Uterus (tissue), 4 donors: Measurements from ENCODE around the gene NTRK1. TPM values are rescaled to one million over a fixed set of nuclear protein-coding genes. Genes with fewer than 3 reads are reported as not detected.

Experiments used
- DNase-seq, 2 donors: peaks; one replicate each; pipeline ENCODE4 v3.0.0-alpha.2; 2019 to 2020
- H3K27ac ChIP-seq, 2 donors: fragments of 200-600 bp; sonication (generic); 1 replicate in 1 of 2; 2 replicates in 1 of 2; pipeline ENCODE4 v1.5.1; 2016 to 2018
- H3K27me3 ChIP-seq, 2 donors: fragments of 200-600 bp; sonication (generic); one replicate each; pipeline ENCODE4 v1.5.1; 2018 to 2019; ENCODE audit warnings: control low read depth in 1 of 2
- H3K36me3 ChIP-seq, 2 donors: fragments of 200-600 bp; sonication (generic); one replicate each; pipeline ENCODE4 v1.5.1; 2019; ENCODE audit warnings: control low read depth in 1 of 2
- H3K4me1 ChIP-seq, 2 donors: fragments of 200-600 bp; sonication (generic); one replicate each; pipeline ENCODE4 v1.5.1; 2018 to 2019; ENCODE audit warnings: control low read depth in 1 of 2
- H3K4me3 ChIP-seq, 2 donors: fragments of 200-600 bp; sonication (generic); 1 replicate in 1 of 2; 2 replicates in 1 of 2; pipeline ENCODE4 v1.5.1; 2018 to 2019; ENCODE audit warnings: mild to moderate bottlenecking in 1 of 2
- H3K9me3 ChIP-seq, 2 donors: fragments of 200-600 bp; sonication (generic); one replicate each; pipeline ENCODE4 v1.5.1; 2019; ENCODE audit warnings: control low read depth in 1 of 2
- POLR2A ChIP-seq, 2 donors: fragments of 450-650 bp; IDR thresholded peaks; one replicate each; pipeline ENCODE4 v1.6.1; 2016; ENCODE audit warnings: antibody characterized with exemption in 2 of 2, mild to moderate bottlenecking in 1 of 2, moderate library complexity in 1 of 2
- intact Hi-C: fragments of 100-400 bp; cut with DNase I; formaldehyde crosslinking; loops from one replicate; pipeline ENCODE4 v1.15.1; 2023; ENCODE audit warnings: low total_unique reads
- total RNA-seq, 4 donors: library from RNA; depleted of rRNA in 3 of 4; stranded (reverse); fragments of >200 nt in 3 of 4; gene quantifications; one replicate each; pipeline versions ENCODE4 v1.1.0 to v1.2.4, GENCODE V29; 2014 to 2023
- TF ChIP-seq, protein P1 (sequence below), 4 experiments: fragments of 200-600 bp in 2 of 4; fragments of 450-650 bp in 2 of 4; sonication (generic) in 2 of 4; IDR thresholded peaks; one replicate each; pipeline ENCODE4 v1.5.1; 2016 to 2019; ENCODE audit warnings: antibody characterized with exemption in 4 of 4, mild to moderate bottlenecking in 2 of 4, moderate library complexity in 1 of 4
- donor health status: DM: yes; HTN: yes; CAD: no.

Gene NTRK1
- total RNA-seq, 4 donors from 2014 or later = 0.35 to 19.2 (median 3.6) TPM

DNA sequence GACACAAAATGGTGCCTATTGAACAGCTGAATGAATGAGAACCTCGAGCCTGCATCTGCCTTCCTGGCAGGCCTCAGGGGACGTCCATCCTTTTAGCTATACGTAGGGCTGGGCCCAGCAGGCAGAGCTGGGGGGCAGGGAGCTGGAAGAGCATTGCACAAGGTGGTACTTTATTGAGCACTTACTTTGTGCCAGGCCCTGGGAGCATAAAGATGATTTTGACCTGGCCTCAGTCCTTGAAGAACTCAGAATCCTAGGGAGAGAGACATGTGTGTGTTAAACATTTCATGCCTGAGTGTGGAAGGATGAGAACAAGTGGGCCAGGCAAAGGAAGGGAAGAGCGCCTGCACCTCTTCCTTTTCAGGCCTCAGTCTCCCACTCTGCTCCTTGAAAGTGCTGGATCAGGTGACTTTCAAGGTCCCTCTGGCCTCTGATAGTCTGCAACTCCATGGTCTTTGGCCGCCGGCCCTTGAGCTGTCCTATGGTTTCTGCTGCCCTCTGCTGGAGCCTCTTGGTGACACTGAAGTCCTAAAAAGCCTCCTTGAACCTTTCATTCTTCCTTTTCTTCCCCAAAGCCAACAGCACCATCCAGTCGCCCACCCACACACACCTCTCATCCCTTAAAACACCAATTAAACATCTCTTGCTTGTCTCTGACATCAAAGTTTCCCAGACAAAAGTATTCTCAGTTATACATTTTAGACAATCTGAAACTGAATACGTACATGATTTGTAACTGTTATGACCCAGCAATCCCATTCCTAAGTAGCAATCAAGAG is 29.3 kb downstream of the NTRK1 start:
- H3K27ac ChIP-seq = no peak overlapping the region
- H3K9me3 ChIP-seq = no peaks in the 10 kb centered on the region
- peaks cover 0 to 4% of the 10 kb centered on the region in 2 donors for H3K27me3 ChIP-seq
- no peaks in the 10 kb centered on the region for H3K36me3 ChIP-seq
- peak; percentile 81 for DNase-seq
- peaks cover 0 to 6% of the 10 kb centered on the region in 2 donors for H3K4me1 ChIP-seq
- TF ChIP-seq, protein P1, sequence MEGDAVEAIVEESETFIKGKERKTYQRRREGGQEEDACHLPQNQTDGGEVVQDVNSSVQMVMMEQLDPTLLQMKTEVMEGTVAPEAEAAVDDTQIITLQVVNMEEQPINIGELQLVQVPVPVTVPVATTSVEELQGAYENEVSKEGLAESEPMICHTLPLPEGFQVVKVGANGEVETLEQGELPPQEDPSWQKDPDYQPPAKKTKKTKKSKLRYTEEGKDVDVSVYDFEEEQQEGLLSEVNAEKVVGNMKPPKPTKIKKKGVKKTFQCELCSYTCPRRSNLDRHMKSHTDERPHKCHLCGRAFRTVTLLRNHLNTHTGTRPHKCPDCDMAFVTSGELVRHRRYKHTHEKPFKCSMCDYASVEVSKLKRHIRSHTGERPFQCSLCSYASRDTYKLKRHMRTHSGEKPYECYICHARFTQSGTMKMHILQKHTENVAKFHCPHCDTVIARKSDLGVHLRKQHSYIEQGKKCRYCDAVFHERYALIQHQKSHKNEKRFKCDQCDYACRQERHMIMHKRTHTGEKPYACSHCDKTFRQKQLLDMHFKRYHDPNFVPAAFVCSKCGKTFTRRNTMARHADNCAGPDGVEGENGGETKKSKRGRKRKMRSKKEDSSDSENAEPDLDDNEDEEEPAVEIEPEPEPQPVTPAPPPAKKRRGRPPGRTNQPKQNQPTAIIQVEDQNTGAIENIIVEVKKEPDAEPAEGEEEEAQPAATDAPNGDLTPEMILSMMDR (IDR thresholded peaks at IDR 0.05) = peak; percentile 70 to 85 (median 72)
- no peak for TF ChIP-seq POLR2A (IDR thresholded peaks at IDR 0.05)
- intact Hi-C loops = loop anchor here (10.0 kb wide), 1 partner anchor 195 kb away; no protein-coding TSS in a partner anchor
- H3K4me3 ChIP-seq = no peak overlapping the region

DNA sequence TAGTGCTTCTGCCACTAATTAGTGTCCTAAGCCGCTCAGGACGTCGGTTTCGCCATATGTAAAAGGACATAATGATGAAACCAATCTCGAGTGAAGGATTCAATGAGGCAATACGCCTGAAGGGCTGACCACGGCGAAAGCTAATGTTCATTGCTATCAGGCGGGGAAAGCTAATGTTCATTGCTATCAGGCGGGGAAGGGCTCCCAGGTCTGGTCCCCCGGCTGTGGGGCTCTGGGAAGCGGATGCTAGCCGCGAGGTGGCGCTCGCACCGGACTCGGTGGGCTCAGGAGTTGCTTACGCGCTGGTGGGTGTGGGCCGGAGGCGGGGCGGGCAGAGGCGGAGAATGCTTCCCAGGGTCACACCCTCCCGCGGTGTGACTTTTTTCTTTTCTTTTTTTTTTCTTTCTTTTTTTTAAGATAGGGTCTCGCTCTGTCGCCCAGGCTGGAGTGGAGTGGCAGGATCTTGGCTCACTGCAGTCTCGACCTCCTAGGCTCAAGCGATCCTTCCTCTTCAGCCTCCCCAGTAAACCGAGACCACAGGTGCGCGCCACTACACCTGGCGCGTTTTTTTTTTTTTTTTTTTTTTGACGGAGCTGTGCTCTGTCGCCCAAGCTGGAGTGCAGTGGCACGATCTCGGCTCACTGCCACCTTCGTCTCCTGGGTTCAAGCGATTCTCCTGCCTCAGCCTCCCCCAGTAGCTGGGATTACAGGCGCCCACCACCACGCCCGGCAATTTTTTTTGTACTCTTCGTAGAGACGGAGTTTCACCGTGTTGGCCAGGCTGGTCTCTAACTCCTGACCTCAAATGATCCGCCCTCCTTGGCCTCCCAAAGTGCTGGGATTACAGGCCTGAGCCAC is 31.8 kb downstream of the NTRK1 start:
- intact Hi-C loops = no loop called here
- Histone ChIP-seq H3K36me3 (no peaks in the 10 kb centered on the region), H3K27me3 (peaks cover 0 to 4% of the 10 kb centered on the region in 2 donors), H3K27ac (peak overlapping the region; percentile 90 to 97), H3K4me1 (peaks cover 0 to 12% of the 10 kb centered on the region in 2 donors), H3K9me3 (no peaks in the 10 kb centered on the region), H3K4me3 (peak overlapping the region in 1 of 2 donors; percentile 43)
- no peak for TF ChIP-seq POLR2A (IDR thresholded peaks at IDR 0.05)
- TF ChIP-seq, protein P1 (IDR thresholded peaks at IDR 0.05) = peak; percentile 81 to 91 (median 88)
- peak; percentile 93 for DNase-seq

DNA sequence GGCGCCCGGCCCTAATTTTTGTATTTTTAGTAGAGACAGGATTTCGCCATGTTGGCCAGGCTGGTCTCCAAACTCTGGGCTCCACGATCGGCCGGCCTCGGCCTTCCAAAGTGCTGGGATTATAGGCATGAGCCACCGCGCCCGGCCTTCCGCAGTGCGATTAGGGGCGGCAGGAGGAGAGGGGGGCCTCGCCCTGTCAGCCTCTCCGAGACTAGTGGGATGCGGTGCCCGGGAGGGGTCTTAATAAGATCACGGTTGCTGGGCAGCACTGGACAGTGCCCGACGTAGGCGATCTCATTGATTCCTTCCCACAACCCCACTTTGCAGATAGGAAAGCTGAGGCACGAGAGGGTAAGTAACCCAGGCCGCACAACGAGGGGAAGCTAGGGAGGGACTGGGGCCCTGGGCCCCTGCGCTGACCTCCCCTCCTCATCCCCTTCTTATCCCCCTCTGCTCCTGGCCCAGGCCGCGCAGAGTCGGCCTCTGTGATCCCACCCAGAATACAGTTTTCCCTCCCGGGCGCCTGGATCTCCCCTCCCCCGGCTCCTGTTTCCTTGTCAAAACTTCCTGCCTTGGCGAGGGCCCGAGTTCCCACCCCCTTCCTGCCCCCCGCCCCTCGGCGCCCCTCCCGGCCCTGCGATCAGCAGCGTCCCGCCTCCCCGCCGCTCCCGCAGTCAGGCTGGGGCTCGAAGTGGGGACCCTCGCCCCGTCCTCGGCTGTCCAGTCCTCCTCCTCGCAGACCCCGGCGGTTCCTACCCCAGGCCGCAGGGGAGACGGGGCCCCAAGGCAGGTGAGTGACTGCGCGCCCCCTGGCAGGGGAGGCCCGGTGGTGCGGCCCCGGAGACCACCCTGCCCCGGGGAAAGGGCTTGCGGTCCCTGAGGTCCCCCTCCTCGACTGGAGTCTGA is 32.6 kb downstream of the NTRK1 start, which contains the start of gene PEAR1:
Gene PEAR1, plus strand, starts transcription at position 671 of the 906 bp plus-strand sequence. CDS start 10,209 bp downstream, outside the sequence.
- H3K9me3 ChIP-seq = no peaks in the 10 kb centered on the region
- peaks cover 0 to 12% of the 10 kb centered on the region in 2 donors for H3K4me1 ChIP-seq
- intact Hi-C loops = no loop called here
- DNase-seq = peak; percentile 70 to 72
- peak; percentile 38 to 53 for TF ChIP-seq POLR2A (IDR thresholded peaks at IDR 0.05)
- TF ChIP-seq, protein P1 (IDR thresholded peaks at IDR 0.05) = no peak
- peaks cover 0 to 4% of the 10 kb centered on the region in 2 donors for H3K27me3 ChIP-seq
- H3K27ac ChIP-seq = peak within 1 kb of the TSS; percentile 90 to 97
- H3K36me3 ChIP-seq = no peaks in the 10 kb centered on the region
- peak within 1 kb of the TSS; percentile 43 to 53 for H3K4me3 ChIP-seq

DNA sequence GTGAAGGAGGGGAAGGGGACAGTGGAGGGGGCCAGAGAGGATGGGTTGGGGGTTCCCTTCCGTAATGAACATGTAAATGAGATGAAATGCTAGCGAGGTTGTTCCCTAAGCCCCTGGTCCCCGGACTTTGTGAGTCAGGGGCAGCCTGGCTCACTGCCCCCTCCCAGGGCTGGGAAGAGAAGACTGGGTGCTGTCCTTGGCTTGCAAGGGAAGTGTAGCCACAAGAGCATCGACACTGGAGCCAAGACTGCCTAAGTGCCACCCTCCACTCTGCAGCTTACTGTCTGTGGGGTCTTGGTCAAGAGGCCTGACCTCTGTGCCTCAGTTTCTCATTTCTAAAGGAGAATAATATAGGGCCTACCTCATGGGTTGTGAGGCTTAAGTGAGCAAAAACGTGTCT is 33.3 kb downstream of the NTRK1 start:
- no peak for TF ChIP-seq POLR2A (IDR thresholded peaks at IDR 0.05)
- TF ChIP-seq, protein P1 (IDR thresholded peaks at IDR 0.05) = no peak
- Histone ChIP-seq H3K27me3 (peaks cover 0 to 4% of the 10 kb centered on the region in 2 donors), H3K27ac (peak overlapping the region; percentile 90 to 97), H3K36me3 (no peaks in the 10 kb centered on the region), H3K9me3 (no peaks in the 10 kb centered on the region), H3K4me1 (peaks cover 0 to 12% of the 10 kb centered on the region in 2 donors), H3K4me3 (peak overlapping the region; percentile 43 to 53)
- DNase-seq = no peak
- intact Hi-C loops = no loop called here
